HG03354 (cell line): Measurements from ENCODE around the gene HAPLN2.

Source experiments
- ATAC-seq: cut with Tn5 transposase; IDR thresholded peaks from one replicate; pipeline ENCODE4 v1.9.1; 2021; ENCODE audit warnings: mild to moderate bottlenecking; ENCODE audit not compliant: unreplicated experiment, poor library complexity, severe bottlenecking

HAPLN2 gene

DNA sequence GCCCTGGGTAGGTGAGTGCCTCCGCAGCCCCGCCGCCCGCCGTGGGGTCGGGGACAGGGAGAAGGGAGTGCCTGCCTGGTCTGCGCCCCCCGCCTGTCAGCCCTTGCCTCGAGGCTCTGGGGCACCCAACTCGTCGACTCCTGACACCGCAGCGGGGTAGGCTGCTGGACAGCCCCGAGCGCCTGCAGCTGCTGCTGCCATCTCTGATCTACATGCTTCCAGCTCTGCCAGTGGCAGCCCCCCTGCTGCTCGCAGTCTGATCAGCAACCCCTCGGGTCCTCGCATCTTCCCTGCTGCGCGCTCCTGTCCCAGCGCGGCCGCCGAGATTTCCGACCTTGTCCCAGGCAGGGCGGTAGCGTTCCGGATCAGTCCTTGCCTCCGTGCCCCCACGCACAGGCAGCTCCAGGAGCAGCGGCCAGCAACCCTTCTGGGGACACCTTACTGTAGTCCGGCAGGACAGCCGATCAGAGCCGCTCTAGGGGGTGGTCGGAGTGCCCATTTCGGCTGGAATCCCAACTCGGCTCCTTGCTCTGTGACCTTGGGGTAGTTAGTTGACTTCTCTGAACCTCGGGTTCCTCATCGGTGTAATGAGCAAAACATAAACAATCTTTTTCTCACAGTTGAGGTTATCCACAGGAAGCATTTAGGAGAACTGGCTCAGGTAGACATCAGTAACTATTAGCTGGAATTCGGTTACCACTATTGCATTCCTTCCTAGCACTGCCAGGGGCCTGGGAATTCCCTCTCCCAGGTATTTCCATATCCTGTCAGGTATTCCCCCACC lies 23.2 kb downstream of the HAPLN2 start:
- ATAC-seq = no peak

DNA sequence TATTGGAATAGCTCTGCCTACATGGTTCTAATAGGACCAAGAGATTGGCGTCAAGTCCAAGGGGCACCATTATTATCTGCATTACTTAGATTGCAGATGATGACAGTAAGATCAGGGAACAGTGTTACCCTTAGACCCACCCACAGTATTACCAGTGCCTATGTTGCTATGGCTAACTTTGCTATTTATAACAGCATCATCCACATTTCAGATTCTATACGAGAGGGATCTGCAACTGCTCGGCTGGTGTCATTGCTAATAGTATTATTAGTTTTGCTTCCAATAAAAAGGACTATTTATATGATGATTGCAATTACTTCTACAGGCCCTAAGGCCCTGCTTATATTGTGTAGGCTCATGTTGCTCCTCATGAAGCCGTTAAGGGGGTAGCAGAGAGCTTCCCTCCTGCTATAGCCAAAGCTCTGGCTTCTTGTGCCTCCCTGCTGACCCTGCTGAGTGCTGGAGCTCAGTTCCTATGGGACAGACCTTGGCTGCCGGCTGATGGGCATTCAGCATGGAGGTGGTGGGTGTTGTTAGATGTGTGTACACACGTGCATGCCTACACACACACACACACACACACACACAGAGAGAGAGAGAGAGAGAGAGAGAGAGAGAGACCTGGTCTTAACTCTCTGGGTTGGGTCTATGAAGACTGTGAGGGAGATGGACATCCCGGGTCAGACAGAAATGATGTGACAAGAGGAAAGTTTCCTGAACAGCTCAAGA lies 24.0 kb downstream of the HAPLN2 start:
- ATAC-seq = no peak

DNA sequence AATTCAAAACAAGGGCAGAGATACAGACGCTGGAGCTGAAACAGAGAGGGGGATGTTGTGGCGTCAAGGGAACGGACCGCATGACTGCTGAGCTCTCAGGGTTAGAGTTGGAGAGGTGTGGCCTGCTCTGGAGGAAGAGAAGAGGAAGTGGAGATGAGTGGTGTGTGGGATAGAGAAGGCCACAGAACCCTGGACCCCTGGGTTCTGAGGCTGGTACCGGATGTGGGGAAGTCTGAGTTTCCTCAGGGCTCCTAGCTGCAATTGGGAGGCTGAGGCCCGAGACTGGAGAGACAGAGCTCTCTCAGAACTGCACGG lies 24.5 kb downstream of the HAPLN2 start:
- ATAC-seq = no peak

DNA sequence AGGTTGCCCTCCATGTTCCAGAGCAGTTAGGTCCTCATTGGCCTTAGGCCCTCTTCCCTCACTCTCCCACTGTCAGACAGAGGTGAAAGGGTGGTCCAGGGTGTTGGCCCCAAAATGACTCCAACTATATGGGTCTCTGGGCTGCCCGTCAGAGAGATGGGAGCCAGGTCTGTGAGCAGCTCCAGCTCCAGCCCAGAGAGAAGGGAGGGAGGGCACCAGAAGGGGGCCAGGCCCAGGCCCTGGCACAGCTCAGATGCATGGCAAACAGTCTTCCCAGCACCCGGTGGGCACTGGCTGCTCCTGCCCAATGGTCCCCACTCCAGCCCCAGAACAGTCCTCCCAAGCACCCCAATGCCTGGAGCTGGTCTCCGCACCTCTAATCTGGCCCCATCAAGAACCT lies 24.9 kb downstream of the HAPLN2 start:
- ATAC-seq = no peak

DNA sequence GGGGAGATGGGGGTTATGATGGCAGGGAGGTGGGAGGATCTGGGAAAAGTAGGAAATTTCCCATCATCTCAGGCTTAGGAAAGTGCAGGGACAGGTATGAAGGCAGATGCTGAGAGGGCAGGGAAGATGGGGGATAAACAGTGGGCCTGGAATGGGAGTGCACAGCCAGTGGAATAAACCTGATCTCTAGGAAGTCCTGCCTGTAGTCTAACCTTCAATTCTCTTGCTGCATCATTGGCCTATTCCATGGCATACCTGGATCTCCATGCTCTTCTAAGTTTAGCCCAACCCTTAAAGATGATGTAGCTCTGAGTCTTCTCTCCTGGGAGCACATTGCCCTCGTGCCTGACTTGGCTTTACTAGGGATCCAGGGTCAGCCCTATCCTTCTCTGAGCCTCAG lies 25.4 kb downstream of the HAPLN2 start:
- no peak for ATAC-seq

DNA sequence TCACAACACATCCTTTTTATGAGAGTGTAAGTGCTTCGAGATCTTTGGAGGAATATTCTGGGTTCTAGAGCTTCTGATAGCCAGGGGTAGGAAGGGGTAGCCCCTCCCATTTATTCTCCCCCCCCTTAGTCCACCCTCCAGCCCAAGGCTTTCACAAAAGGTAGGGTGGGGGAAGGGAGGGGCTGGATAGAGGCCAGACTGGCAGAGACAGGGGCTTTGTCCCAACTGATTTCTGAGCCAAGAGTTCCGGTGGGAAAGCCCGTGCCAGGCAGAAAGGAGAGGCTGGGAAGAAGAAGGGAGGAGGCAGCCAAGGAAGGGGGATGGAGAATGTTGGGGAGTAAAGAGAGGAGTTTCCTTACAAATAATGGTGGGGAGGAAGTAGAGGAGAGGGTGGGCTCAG lies 25.8 kb downstream of the HAPLN2 start:
- no peak for ATAC-seq

- no peak for ATAC-seq
These were observed 26.5 kb downstream of the HAPLN2 start for GRCh38 chr1:156645666-156646065.

- no peak for ATAC-seq
These were observed 27.6 kb downstream of the HAPLN2 start for GRCh38 chr1:156646738-156647211.

DNA sequence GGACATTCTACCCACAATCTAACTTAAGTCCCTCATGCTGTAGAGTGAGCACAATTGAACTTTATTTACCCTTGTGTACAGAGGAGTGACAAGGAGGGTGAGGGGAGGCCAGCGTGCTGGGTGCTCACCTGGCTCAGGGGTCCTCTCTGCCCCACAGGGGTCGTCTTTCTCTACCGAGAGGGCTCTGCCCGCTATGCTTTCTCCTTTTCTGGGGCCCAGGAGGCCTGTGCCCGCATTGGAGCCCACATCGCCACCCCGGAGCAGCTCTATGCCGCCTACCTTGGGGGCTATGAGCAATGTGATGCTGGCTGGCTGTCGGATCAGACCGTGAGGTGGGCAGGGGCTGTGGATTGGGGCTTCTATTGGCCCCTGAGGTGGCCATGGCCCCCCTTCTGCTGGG lies 28.1 kb downstream of the HAPLN2 start:
- ATAC-seq = no peak

DNA sequence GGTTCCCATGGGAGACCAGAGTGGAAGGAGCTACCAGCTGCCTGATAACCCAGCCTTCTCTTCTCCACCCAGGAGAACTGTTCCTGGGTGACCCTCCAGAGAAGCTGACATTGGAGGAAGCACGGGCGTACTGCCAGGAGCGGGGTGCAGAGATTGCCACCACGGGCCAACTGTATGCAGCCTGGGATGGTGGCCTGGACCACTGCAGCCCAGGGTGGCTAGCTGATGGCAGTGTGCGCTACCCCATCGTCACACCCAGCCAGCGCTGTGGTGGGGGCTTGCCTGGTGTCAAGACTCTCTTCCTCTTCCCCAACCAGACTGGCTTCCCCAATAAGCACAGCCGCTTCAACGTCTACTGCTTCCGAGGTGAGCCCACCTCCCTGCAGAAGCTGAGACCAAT lies 29.3 kb downstream of the HAPLN2 start:
- ATAC-seq = no peak

DNA sequence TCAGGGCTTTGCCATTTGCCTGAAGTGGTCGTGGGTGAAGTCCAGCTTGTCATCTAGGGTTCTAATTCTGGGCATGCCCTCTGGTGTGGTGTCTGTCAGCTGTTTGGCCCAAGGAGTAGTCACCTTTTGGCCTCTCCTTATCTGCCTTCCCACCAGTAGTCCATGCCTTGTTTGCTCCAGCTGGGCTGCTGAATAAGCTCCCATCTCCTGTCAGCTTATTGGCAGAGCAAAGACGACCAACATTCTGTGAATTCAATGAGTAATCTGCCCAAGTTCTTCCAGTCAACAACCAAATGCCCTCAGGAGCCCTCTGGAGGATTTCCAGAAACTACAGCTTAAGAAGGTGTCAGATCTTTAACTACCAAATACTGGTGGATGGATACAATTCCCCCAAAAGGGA lies 29.7 kb downstream of the HAPLN2 start:
- ATAC-seq = no peak

DNA sequence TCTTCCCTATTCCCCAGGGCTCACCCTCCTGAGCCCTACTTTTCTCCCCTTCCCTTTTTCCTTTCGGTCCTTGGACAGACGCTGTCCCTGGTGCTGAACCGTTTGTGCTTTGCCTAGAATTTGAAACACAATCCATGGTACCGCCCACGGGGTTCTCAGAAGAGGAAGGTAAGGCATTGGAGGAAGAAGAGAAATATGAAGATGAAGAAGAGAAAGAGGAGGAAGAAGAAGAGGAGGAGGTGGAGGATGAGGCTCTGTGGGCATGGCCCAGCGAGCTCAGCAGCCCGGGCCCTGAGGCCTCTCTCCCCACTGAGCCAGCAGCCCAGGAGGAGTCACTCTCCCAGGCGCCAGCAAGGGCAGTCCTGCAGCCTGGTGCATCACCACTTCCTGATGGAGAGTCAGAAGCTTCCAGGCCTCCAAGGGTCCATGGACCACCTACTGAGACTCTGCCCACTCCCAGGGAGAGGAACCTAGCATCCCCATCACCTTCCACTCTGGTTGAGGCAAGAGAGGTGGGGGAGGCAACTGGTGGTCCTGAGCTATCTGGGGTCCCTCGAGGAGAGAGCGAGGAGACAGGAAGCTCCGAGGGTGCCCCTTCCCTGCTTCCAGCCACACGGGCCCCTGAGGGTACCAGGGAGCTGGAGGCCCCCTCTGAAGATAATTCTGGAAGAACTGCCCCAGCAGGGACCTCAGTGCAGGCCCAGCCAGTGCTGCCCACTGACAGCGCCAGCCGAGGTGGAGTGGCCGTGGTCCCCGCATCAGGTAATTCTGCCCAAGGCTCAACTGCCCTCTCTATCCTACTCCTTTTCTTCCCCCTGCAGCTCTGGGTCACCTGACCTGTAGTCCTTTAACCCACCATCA lies 33.1 kb downstream of the HAPLN2 start:
- ATAC-seq = no peak

GRCh38 chr1:156652992-156653355 lies 33.8 kb downstream of the HAPLN2 start:
- no peak for ATAC-seq

DNA sequence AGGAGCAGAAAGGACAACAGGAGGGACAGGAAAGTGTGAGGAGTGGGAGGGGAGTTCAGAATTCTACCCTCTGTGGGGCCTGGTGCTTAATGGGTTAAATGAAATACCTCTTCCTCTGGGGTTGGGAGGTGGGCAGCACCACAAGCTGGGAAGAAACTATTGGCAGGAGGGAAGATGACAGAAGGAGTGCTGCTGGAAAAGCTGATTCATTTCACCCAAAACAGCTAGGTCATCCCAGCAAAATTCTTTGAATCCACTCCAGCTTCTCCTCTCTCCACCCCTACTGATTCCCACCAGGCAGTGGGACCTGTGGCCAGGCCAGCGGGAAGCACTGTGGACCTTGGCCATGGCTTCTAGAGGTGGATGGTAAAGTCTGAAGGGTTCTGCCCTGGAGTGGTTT lies 35.5 kb downstream of the HAPLN2 start:
- ATAC-seq = no peak

DNA sequence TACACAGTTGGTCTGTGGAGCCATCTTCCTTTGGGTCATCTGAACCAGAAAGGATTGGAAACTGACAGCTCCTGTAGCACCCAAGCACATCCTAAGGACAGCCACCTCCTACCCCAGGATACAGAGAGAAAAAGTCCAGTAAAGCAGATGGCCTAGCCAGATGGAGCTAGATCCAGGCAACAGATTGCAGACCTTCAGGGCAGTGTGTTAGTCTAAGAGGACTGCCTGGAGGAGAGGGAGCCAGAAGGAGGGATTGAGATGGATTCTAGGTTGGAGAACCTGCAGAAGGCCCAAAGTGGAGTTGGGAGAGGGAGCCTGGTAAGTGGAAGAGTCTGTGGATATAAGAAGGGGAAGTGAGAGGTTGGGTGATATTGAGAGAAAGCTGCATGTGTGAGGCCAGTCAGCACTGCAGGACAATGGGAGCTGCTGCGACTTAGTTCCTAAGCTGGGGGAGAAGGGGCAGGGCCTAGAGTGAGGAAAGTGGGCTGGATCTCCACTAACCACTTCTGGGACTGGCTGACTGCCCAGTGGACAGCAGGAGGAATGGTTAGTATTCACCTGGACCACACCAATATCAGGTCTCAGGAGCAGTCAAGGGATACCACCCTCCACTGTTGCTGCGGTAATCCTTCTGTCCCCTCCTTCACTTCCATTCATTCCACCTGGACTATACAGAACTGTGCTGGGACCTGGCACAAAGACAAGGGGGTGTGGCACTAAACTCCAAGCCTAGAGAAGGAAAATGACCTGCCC lies 36.1 kb downstream of the HAPLN2 start:
- no peak for ATAC-seq

DNA sequence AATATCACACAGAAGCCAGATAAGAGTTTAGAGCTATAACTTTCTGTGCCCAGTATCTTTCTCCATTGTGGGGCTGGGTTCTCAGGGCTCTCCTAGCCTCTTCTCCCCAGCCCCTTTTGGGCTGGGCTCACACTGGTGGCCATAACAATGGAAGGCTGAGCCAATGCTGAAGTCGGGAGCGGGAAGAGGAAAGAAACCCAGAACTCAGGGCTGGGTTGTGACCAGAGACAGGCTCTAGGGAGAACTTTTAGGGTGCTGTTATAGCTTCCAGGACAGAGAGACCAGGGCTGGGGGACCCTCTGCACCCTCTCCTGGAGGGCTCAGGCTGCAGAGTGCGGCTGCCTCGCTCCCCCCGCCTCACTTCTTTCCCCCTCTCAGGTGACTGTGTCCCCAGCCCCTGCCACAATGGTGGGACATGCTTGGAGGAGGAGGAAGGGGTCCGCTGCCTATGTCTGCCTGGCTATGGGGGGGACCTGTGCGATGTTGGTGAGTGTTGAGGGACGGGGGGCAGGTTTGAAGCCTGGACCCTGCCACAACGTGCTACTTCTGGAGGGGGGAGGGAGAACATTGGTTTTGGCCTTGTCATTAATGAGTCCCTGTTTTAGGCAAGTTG lies 36.8 kb downstream of the HAPLN2 start:
- no peak for ATAC-seq

DNA sequence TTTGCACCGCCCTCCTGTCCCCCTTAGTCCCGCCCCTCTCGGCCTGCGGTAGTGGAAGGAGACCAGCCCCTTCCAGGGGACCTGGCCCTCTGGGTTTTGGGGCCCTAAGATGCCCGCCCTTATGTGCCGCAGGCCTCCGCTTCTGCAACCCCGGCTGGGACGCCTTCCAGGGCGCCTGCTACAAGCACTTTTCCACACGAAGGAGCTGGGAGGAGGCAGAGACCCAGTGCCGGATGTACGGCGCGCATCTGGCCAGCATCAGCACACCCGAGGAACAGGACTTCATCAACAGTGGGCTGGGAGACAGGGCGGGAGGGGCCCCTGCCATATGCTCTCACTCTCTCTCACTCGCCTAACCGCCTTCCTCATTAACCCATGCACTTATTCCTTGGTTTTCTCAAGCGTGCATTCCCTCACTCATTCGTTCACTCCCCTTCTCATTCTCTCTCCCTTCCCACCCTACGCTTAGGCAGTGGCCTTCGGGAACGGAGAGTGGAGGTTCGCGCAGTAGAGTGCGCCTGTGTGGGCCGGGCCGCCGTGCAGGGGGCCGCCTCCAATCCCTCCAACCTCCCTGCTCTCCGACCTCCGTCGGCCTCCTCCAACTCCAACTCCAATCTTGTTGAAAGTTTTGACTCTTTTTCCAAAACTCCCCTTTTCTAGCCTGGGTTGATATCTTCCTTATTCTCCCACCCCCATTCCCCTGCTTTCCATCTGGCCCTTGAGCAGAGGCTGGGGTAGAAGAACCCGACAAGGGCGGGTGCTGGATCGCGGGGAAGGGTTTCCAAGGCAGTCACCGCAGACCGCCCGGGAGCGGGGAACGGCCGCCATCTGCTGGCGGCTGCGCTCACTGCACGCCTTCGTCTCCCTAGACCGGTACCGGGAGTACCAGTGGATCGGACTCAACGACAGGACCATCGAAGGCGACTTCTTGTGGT lies 37.9 kb downstream of the HAPLN2 start:
- no peak for ATAC-seq

GRCh38 chr1:156657741-156658319 lies 38.6 kb downstream of the HAPLN2 start:
- no peak for ATAC-seq
